AML-193 (cell line): ENCODE data around the gene TAS1R1.
"Not testable (repeated sequence)": the region's sequence is repeated elsewhere in the genome, so short reads cannot be mapped to it uniquely, and the experiment has no call there.

ENCODE experiments used
- DNase-seq, 2 experiments: peaks; one replicate each; lab custom pipeline; 2025; lab: John Stamatoyannopoulos, UW

TAS1R1 gene

DNA sequence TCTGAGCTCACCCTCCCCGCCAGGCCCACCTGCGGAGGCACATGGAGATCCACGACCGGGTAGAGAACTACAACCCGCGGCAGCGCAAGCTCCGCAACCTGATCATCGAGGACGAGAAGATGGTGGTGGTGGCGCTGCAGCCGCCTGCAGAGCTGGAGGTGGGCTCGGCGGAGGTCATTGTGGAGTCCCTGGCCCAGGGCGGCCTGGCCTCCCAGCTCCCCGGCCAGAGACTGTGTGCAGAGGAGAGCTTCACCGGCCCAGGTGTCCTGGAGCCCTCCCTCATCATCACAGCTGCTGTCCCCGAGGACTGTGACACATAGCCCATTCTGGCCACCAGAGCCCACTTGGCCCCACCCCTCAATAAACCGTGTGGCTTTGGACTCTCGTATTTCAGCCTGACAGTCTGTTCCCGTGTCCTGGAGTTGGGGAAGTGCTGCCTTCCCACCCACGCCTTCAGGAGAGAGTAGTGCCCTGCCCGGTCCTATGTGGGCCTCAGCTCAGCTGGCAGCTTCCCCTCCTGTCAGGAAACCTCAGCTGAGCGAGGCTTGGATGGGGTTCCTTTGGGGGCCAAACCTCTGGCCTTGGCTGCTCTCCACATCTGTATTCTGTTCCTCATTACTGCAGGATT is 33.9 kb downstream of the TAS1R1 start:
- DNase-seq, result no peak

DNA sequence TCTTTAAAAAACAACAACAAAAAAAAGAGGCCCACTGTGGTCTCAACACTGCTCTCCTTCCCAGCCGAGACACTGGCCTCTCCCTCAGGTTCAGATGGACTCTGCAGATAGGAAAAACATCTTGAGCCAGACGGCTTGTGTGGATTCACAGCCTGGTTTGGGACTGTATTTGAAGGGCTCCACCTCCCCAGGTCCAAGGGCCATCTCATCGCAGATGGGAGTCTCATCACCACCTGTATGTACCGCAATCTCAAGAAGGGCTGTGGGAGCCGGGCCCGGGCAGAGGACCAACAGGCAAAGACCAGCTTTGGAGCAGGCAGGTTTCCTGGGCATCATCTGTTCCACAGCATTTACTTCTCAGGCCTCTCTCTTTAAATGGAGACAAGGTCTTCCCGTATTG is 34.9 kb downstream of the TAS1R1 start:
- DNase-seq, result no peak

GRCh38 chr1:6591222-6591621 is 36.1 kb downstream of the TAS1R1 start:
- peak; percentile 25 to 50 for DNase-seq

GRCh38 chr1:6591644-6592043 is 36.5 kb downstream of the TAS1R1 start:
- DNase-seq, result no peak

- no peak for DNase-seq
Measured at GRCh38 chr1:6592441-6592840, 37.3 kb downstream of the TAS1R1 start.

GRCh38 chr1:6592865-6593593 is 37.9 kb downstream of the TAS1R1 start:
- DNase-seq, result no peak

- no peak for DNase-seq
Measured at GRCh38 chr1:6593810-6594209, 38.7 kb downstream of the TAS1R1 start.

DNA sequence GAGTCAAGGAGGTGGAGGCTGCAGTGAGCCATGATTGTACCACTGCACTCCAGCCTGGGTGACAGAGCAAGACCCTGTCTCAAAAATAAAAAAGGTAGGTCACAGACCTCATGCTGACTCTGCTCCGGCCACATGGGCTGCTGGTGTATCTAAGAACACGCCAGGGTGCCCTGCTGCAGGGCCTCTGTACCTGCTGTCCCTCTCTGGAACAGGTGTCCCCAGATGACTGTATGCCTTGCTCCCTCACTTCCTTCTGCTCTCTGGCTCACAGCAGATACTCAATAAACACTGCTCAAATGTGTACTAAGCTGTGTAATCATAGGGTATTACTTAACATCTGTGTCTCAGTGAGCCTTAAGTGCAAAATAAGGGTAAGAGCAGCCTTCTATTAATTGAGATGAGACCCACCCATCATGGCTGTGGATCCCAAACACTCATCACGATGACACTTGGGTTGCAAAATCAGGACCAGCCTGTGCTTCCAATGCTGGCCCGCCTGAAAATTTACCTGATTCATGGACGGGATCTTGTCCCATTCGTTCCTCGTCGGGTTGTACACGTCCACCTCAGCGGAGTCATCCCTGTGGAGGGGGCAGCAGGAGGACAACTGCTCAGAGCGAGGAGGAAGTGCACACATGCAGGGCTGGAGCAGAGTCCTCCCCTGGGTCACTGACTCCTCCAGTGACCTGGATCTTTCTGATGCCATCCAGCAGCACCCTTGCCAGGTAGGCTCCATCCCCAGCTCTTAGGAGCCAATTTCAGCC is 40.1 kb downstream of the TAS1R1 start:
- no peak for DNase-seq

DNA sequence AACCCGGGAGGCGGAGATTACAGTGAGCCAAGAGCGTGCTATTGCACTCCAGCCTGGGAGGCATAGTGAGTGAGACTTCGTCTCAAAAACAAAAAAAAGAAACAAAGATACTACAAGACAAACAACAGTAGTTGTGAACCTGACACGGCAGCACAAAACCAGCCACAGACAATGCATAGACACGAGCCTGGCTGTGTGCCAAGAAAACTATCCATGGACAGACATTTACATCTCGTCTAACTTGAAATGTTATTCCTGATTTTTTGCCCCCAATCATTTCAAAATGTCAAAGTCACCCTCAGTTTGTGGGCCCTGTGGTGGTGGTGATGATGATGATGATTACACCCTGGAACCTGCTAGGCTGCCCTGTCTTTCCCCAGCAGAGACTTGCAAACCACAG is 41.2 kb downstream of the TAS1R1 start:
- DNase-seq, result no peak

DNA sequence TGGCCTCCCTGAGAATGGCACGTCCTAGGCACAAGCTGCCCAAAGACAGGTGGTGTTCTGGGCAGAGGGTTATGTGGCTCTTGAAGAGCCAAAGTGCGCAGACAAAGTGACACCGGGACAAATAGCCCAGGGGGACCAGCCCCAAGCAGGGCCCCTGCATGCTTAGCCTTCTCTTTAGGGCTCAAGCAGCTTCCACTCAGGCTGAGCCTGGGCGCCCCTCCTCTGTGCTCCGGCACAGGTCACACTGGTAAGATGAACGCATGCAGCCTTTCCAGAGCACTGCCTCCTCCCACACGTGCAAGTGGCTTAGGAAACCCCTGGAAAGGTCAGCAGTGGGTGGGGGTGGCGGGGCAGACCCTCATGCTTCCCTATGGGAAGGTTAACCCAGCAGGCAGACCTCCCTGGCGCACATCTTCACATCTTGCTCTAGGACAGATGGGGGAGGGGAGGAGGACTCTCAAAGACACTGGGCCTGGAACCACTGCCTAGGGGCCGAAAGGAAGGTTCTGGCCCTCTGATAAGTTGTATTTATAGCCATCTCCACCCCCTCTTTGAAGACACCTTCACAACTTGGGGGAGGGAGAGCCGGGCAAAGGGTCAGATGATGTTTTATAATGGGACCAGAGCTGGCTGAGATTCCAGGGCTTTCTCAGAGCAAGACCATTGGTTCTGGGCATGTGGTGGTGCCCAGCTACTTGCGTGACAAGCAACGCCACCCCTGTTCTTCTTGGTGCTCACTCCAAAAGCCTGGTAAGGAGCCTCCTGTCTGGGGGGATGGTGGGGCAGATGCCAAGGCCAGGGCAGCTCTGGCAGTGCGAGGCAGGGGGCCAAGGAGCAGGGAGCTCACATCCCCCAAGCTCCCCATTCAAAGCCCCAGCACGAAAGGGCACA is 42.0 kb downstream of the TAS1R1 start:
- no peak for DNase-seq

DNA sequence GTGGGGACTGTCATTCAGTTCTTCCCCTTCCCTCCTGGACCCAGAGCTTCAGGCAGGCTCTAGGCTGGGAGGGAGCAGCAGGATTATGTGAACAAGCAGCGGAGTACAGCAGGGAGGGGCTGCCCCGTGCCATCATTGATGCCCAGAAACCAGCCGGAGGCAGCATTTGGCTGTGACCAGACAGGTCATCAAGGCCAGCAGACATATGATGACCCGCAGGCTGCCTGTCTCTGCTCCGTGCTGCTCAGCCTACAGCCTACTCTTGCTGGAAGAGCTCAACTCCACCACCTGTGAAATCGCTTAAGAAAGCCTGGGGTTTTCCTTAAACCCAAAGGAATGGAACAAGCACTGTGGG is 42.6 kb downstream of the TAS1R1 start:
- no peak for DNase-seq

DNA sequence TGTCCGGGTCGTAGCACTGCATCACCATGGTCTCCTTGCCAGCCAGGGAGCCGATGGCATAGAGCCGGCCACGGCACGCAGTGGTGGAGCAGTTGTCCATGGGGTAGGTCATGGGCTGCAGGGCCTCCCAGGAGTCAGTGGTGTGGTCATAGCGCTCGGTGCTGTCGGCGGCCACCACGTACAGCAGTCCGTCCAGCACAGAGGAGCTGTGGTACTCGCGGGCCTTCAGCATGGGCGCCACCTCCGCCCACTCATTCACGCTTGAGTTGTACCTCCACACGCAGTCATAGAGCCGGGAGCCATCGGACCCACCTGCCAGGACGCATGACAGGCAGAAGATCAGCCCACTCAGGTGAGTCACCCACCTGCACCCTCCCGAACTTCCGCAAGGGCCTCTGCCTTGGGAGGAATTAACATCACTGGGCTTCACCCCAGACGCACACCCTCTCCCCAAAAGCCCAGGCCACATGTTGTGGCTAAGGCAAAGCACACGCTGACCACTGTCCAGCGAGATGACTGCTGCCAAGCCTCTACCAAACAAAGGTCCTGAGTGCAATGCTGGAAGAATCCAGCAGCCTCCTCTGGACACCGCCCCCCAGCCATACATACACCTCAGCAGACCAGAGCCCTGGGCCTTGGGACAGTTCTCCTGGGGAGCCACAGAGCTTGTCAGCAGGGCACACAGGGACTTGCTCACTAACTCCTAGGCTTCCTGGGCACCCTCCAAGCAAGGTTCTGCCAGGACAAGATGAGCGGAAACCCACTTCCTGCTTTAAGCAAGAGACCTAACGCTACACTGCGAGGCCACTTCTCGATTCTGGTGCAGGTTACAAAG is 44.3 kb downstream of the TAS1R1 start:
- peak; percentile 86 to 87 for DNase-seq

GRCh38 chr1:6599991-6600390 is 44.9 kb downstream of the TAS1R1 start:
- not testable (repeated sequence) for DNase-seq

- DNase-seq, result no peak
Measured at GRCh38 chr1:6600410-6601048, 45.4 kb downstream of the TAS1R1 start.

DNA sequence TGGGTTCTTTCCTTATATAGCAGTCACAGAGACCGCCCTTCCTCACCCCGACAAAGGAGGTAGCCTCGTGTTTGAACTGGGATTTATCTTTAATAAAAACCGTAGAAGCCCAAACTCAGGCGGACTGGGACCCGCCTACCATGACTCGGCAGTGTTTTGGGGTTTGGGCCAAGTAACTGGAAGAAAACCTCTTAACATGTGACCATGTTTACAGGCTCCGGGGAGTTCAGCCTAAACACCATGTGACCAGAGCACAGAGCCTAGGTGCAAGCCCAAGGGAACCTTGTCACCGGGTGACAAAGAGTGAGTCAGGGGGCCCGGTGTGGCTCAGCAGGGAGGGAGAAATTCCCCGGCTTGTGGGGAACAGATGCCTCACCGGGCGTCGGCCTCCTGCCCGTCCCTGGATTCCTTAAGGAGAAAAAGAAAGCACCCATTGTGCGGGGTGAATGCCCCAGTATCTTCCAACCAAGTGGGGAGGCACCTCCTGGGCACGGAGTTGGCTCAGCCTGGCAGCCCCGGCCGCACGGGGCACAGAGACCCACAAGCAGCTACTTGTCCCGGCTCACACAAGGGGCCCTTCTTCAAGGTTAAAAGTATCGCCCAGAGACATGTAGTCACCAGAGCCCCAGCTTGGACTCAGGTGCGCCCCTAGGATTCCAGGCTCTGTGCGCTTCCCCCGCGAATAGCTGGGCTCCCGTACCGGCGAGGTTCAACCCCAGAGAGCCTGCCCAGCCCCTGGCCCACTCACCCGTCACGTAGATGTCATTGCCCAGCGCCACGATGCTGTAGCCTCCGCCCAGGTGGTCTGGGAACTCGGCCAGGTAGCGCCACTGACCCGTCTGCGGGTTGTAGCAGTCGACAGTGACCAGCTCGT is 46.2 kb downstream of the TAS1R1 start:
- DNase-seq, result peak; percentile 91 to 93

DNA sequence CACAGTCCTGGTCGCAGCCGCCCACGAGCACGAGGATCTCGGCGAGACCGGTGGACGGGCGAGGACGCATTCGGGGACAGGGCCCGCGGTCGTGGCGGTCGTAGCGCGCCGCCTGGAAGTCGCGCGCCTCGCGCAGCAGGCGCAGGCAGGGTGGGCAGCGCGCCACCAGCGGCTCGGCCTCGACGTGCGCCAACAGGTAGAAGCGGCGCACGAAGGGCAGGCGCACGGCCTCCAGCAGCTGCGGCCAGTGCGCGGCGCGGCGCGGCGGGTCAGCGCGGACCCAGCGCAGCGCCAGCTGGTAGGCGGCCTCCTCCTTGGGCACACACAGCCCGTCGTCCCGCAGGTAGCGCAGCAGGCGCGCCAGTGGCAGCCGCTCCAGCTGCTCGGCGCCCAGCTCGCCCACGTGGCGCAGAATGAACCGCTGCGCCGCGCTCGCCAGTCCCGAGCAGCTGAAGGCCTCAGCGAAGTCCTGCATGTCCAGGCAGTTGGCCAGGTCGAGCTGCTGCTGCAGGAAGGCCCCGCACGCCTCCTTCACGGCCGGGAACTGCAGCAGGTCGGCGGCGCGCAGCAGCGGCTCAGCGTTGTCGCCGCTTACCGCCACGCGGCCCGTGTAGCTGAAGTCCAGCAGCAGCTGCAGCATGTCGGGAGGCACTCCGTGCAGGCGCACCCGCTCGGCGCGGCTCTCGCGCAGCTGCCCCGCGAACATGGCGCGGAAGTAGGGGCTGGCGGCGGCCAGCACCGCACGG is 47.0 kb downstream of the TAS1R1 start:
- no peak for DNase-seq

- peak; percentile 87 to 89 for DNase-seq
Measured at GRCh38 chr1:6602669-6603237, 47.6 kb downstream of the TAS1R1 start, which contains the start of gene KLHL21. Gene KLHL21, minus strand, starts transcription at chr1:6602869. Its CDS starts 52 bp downstream, at chr1:6602817.

DNA sequence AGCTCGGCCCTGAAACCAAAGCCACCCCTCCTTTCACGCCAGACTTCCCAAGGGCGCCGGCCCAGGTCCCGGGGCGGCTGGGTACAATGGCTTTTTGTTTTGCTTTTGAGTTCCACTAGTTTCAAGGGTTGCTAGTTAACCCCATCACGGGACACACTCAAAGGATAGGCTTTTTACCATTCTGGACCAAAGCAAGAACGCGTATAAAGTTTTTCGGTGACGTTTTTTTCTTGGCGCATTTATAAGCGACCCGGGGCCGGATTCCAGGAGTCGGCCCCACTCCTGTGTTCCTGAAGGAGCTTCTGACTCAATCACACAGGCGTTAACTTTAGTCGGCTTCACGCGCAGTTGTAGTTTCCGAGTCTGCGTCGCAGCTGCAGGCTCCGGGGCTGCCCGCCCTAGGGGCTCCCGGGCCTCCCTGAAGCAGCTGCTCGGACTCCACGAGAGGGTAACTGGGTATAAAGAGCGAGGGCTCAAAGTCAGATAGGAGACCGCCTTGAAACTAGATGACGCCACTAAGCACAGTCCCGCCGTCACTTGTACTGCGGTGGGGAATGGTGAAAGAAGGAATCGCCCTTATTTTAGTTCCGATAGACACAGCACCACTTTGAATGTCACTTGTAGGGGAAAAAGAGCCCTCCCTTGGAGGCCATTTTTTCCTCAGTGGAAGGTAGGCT is 48.3 kb downstream of the TAS1R1 start:
- DNase-seq, result peak; percentile 36 to 52
